ENCODE results near the gene SP3. TPM values are rescaled to one million over a fixed set of nuclear protein-coding genes. Genes with fewer than 3 reads are reported as not detected.

SP3 gene
- total and polyA plus RNA-seq, 9 of the 15 experiments (the other 6 are each of a cell fraction or from before 2014, with no cell fraction given) = 12.0 to 106 (median 74.9) TPM

DNA sequence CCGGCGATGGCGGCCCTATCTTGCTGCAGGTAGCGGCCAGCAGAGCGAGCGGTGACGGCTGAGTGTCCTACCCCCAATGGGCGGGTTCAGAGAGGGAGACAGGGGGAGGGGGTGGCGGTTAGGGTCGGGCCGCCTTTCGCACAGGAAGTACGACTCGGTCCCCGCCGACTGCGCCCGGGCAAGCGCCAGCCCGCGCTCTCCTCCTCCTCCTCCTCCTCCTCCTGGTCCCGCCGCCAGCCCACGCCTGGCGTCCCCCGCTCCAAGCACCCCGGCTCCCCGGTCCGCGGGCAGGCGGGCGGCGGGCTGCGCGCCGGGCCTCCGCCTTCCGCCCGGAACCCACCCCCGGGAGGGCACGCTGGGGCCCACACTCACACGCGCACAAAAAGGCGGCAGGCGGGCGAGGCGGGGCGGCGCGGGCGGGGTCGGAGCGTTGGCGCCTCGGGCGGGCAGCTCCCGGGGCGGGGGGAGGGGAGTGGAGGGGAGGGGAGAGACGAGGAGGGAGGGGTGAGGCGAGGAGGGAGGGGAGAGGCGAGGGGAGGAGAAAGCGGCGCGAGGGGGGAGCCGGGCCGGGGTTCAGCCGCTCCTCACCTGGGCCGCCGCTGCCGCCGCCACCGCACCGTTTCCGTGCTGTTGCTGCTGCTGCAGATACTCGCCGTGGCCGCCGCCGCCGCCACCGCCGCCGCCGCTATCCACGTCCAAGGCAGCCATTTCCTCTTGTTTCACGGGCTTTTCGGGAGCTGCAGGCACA, 1.2 kb downstream of the SP3 start (continued):
- TF ChIP-seq, protein P1, sequence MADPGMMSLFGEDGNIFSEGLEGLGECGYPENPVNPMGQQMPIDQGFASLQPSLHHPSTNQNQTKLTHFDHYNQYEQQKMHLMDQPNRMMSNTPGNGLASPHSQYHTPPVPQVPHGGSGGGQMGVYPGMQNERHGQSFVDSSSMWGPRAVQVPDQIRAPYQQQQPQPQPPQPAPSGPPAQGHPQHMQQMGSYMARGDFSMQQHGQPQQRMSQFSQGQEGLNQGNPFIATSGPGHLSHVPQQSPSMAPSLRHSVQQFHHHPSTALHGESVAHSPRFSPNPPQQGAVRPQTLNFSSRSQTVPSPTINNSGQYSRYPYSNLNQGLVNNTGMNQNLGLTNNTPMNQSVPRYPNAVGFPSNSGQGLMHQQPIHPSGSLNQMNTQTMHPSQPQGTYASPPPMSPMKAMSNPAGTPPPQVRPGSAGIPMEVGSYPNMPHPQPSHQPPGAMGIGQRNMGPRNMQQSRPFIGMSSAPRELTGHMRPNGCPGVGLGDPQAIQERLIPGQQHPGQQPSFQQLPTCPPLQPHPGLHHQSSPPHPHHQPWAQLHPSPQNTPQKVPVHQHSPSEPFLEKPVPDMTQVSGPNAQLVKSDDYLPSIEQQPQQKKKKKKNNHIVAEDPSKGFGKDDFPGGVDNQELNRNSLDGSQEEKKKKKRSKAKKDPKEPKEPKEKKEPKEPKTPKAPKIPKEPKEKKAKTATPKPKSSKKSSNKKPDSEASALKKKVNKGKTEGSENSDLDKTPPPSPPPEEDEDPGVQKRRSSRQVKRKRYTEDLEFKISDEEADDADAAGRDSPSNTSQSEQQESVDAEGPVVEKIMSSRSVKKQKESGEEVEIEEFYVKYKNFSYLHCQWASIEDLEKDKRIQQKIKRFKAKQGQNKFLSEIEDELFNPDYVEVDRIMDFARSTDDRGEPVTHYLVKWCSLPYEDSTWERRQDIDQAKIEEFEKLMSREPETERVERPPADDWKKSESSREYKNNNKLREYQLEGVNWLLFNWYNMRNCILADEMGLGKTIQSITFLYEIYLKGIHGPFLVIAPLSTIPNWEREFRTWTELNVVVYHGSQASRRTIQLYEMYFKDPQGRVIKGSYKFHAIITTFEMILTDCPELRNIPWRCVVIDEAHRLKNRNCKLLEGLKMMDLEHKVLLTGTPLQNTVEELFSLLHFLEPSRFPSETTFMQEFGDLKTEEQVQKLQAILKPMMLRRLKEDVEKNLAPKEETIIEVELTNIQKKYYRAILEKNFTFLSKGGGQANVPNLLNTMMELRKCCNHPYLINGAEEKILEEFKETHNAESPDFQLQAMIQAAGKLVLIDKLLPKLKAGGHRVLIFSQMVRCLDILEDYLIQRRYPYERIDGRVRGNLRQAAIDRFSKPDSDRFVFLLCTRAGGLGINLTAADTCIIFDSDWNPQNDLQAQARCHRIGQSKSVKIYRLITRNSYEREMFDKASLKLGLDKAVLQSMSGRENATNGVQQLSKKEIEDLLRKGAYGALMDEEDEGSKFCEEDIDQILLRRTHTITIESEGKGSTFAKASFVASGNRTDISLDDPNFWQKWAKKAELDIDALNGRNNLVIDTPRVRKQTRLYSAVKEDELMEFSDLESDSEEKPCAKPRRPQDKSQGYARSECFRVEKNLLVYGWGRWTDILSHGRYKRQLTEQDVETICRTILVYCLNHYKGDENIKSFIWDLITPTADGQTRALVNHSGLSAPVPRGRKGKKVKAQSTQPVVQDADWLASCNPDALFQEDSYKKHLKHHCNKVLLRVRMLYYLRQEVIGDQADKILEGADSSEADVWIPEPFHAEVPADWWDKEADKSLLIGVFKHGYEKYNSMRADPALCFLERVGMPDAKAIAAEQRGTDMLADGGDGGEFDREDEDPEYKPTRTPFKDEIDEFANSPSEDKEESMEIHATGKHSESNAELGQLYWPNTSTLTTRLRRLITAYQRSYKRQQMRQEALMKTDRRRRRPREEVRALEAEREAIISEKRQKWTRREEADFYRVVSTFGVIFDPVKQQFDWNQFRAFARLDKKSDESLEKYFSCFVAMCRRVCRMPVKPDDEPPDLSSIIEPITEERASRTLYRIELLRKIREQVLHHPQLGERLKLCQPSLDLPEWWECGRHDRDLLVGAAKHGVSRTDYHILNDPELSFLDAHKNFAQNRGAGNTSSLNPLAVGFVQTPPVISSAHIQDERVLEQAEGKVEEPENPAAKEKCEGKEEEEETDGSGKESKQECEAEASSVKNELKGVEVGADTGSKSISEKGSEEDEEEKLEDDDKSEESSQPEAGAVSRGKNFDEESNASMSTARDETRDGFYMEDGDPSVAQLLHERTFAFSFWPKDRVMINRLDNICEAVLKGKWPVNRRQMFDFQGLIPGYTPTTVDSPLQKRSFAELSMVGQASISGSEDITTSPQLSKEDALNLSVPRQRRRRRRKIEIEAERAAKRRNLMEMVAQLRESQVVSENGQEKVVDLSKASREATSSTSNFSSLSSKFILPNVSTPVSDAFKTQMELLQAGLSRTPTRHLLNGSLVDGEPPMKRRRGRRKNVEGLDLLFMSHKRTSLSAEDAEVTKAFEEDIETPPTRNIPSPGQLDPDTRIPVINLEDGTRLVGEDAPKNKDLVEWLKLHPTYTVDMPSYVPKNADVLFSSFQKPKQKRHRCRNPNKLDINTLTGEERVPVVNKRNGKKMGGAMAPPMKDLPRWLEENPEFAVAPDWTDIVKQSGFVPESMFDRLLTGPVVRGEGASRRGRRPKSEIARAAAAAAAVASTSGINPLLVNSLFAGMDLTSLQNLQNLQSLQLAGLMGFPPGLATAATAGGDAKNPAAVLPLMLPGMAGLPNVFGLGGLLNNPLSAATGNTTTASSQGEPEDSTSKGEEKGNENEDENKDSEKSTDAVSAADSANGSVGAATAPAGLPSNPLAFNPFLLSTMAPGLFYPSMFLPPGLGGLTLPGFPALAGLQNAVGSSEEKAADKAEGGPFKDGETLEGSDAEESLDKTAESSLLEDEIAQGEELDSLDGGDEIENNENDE (IDR thresholded peaks at IDR 0.05; ENCODE audit: low read depth, low read length) = no peak
- TF ChIP-seq GABPA (tag; conservative IDR thresholded peaks at IDR 0.05; ENCODE audit: low read depth) (peak; percentile 91), SPI1 (IDR thresholded peaks at IDR 0.05; ENCODE audit: borderline replicate concordance, low read depth, low read length) (no peak), STAG1 (CRISPR knock-in tag; IDR thresholded peaks at IDR 0.05; ENCODE audit: borderline replicate concordance) (no peak), YY1 (IDR thresholded peaks at IDR 0.05; ENCODE audit: borderline replicate concordance in 1 of 3, control insufficient read depth in 1 of 3, extremely low read depth in 1 of 3, insufficient read depth in 3 of 3, insufficient read length in 1 of 3, insufficient replicate concordance in 2 of 3, low read depth in 1 of 3, low read length in 2 of 3) (peak; percentile 35 to 49 (median 40)), NRF1 (conservative IDR thresholded peaks at IDR 0.05 in 1 of 2, IDR thresholded peaks at IDR 0.05 in 1 of 2) (peak; percentile 67 to 75; a peak in 3 of 4 replicates), ZBTB7A (IDR thresholded peaks at IDR 0.05; ENCODE audit: borderline replicate concordance, control insufficient read depth, low read depth, low read length) (peak; percentile 83; the same call in 1 of the 2 replicates), HDAC8 (tag; IDR thresholded peaks at IDR 0.05) (0 out of 2 replicates have a peak, but pooled peaks have one; percentile 33), ZC3H4 (CRISPR knock-in tag; IDR thresholded peaks at IDR 0.05; ENCODE audit: borderline replicate concordance) (no peak)
- TF ChIP-seq, protein P2, sequence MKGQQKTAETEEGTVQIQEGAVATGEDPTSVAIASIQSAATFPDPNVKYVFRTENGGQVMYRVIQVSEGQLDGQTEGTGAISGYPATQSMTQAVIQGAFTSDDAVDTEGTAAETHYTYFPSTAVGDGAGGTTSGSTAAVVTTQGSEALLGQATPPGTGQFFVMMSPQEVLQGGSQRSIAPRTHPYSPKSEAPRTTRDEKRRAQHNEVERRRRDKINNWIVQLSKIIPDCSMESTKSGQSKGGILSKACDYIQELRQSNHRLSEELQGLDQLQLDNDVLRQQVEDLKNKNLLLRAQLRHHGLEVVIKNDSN (CRISPR knock-in tag; IDR thresholded peaks at IDR 0.05) = no peak; the same call in 1 of the 2 replicates
- TF ChIP-seq, protein P3, sequence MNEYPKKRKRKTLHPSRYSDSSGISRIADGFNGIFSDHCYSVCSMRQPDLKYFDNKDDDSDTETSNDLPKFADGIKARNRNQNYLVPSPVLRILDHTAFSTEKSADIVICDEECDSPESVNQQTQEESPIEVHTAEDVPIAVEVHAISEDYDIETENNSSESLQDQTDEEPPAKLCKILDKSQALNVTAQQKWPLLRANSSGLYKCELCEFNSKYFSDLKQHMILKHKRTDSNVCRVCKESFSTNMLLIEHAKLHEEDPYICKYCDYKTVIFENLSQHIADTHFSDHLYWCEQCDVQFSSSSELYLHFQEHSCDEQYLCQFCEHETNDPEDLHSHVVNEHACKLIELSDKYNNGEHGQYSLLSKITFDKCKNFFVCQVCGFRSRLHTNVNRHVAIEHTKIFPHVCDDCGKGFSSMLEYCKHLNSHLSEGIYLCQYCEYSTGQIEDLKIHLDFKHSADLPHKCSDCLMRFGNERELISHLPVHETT (CRISPR knock-in tag; conservative IDR thresholded peaks at IDR 0.05 in 1 of 2, IDR thresholded peaks at IDR 0.05 in 1 of 2) = peak in 1 of 2 experiments; percentile 99; a peak in 2 of 4 replicates

Data from K562 (cell line).